Endodermal cell (in vitro differentiated cells): ENCODE data around the gene IMMP2L. TPM values are rescaled to one million over a fixed set of nuclear protein-coding genes. Genes with fewer than 3 reads are reported as not detected.

Experiments
- DNase-seq: peaks from one replicate; pipeline ENCODE4 v3.0.0-alpha.2; 2017
- H3K27ac ChIP-seq: 2 replicates; pipeline ENCODE4 v1.5.1; 2013; ENCODE audit warnings: mild to moderate bottlenecking, low read depth, low read length, moderate library complexity
- H3K27me3 ChIP-seq: 2 replicates; pipeline ENCODE4 v1.6.1; 2013; ENCODE audit warnings: mild to moderate bottlenecking, low read length, moderate library complexity; ENCODE audit not compliant: insufficient read depth, control insufficient read depth, poor library complexity, severe bottlenecking
- H3K36me3 ChIP-seq: 2 replicates; pipeline ENCODE4 v1.7.0; 2013; ENCODE audit warnings: mild to moderate bottlenecking, low read length, moderate library complexity; ENCODE audit not compliant: control insufficient read depth, insufficient read depth
- H3K4me1 ChIP-seq: one replicate; pipeline ENCODE4 v1.7.0; 2013; ENCODE audit warnings: low read length; ENCODE audit not compliant: control insufficient read depth, insufficient read depth
- H3K4me3 ChIP-seq: 2 replicates; pipeline ENCODE4 v1.5.1; 2013; ENCODE audit warnings: mild to moderate bottlenecking, low read length, moderate library complexity
- H3K9ac ChIP-seq: 2 replicates; pipeline ENCODE4 v1.6.1; 2013; ENCODE audit warnings: mild to moderate bottlenecking, low read length, moderate library complexity; ENCODE audit not compliant: poor library complexity, severe bottlenecking; ENCODE audit errors: extremely low read depth
- H3K9me3 ChIP-seq: 2 replicates; pipeline ENCODE4 v1.6.1; 2013; ENCODE audit warnings: mild to moderate bottlenecking, low read length, moderate library complexity; ENCODE audit not compliant: control insufficient read depth
- H3K27ac Mint-ChIP-seq: 2 replicates; pipeline ENCODE4 v1.8.0; 2020; ENCODE audit warnings: mixed read lengths
- H3K27me3 Mint-ChIP-seq: 2 replicates; pipeline ENCODE4 v1.8.0; 2021; ENCODE audit warnings: mild to moderate bottlenecking, mixed read lengths; ENCODE audit not compliant: insufficient read depth
- H3K36me3 Mint-ChIP-seq: 2 replicates; pipeline ENCODE4 v1.8.0; 2020; ENCODE audit warnings: low read depth, mixed read lengths
- H3K4me1 Mint-ChIP-seq: 2 replicates; pipeline ENCODE4 v1.8.0; 2020; ENCODE audit warnings: mixed read lengths
- H3K4me3 Mint-ChIP-seq: 2 replicates; pipeline ENCODE4 v1.8.0; 2020; ENCODE audit warnings: mild to moderate bottlenecking, moderate library complexity, mixed read lengths
- H3K9me3 Mint-ChIP-seq: 2 replicates; pipeline ENCODE4 v1.8.0; 2020; ENCODE audit warnings: mild to moderate bottlenecking, mixed read lengths
- WGBS, 2 experiments: methylation state at CpG; one replicate each; pipeline versions ENCODE4 v1.1.5 to v1.1.7; 2013; ENCODE audit warnings: missing lambda C conversion rate in 2 of 2, mixed read lengths in 1 of 2; ENCODE audit not compliant: insufficient coverage in 1 of 2, insufficient read length in 1 of 2; 5-methylcytosine and 5-hydroxymethylcytosine counted together
- total RNA-seq, 2 donors: library from RNA; stranded (reverse); fragmentation: NEBNext Ultra II Directional in 1 of 2; extraction: Animal tissue kit (Norgen Biotek cat#: 25700) in 1 of 2; gene quantifications; 2 replicates in 1 of 2; 3 replicates in 1 of 2; pipeline ENCODE4 v1.2.1, GENCODE V29; 2021
- TF ChIP-seq, protein P1 (sequence below): fragments of 200-600 bp; sonication (generic); conservative IDR thresholded peaks from 2 replicates; pipeline ENCODE4 v1.5.0; 2021; ENCODE audit warnings: antibody characterized with exemption, mild to moderate bottlenecking

The IMMP2L gene
- total RNA-seq, 2 donors from 2014 or later: 17.7 to 19.4 TPM

- Histone ChIP-seq H3K9ac (no peak overlapping the region), H3K4me1 (peaks cover 10% of the 10 kb centered on the region), H3K36me3 (no peaks in the 10 kb centered on the region), H3K9me3 (no peaks in the 10 kb centered on the region), H3K4me3 (no peak overlapping the region), H3K27ac (no peak overlapping the region), H3K27me3 (no peaks in the 10 kb centered on the region)
- Mint-ChIP-seq H3K36me3 (no peaks in the 10 kb centered on the region), H3K27me3 (no peaks in the 10 kb centered on the region), H3K4me1 (peaks cover 27% of the 10 kb centered on the region), H3K27ac (no peak overlapping the region), H3K9me3 (no peaks in the 10 kb centered on the region), H3K4me3 (no peak overlapping the region)
- TF ChIP-seq, protein P1, sequence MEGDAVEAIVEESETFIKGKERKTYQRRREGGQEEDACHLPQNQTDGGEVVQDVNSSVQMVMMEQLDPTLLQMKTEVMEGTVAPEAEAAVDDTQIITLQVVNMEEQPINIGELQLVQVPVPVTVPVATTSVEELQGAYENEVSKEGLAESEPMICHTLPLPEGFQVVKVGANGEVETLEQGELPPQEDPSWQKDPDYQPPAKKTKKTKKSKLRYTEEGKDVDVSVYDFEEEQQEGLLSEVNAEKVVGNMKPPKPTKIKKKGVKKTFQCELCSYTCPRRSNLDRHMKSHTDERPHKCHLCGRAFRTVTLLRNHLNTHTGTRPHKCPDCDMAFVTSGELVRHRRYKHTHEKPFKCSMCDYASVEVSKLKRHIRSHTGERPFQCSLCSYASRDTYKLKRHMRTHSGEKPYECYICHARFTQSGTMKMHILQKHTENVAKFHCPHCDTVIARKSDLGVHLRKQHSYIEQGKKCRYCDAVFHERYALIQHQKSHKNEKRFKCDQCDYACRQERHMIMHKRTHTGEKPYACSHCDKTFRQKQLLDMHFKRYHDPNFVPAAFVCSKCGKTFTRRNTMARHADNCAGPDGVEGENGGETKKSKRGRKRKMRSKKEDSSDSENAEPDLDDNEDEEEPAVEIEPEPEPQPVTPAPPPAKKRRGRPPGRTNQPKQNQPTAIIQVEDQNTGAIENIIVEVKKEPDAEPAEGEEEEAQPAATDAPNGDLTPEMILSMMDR: no peak
- 90 to 94% methylated on average over 3 to 4 of the region's 4 CpGs for WGBS, 2 experiments
- no peak for DNase-seq
These were observed 803.2 kb downstream of the IMMP2L start for GRCh38 chr7:110759069-110759468.

DNA sequence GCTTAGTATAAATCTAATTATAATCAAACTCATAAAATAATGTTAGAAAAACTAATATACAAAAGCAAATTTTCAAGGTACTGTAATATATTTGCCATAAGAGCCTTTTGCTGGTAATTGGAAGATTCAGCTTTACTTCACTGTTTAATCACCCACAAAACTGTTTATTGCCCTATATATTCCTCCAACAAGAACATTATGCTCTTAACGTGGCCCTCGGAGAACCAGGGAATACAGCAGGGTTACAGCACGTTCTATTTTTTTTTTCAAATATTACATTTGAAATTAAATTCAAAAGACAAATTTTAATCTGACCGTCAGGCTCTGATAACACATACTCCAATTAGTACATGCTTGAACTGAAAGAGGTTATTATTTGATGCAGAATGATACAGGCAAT is 807.6 kb downstream of the IMMP2L start:
- Histone ChIP-seq H3K4me1 (no peaks in the 10 kb centered on the region), H3K27ac (no peak overlapping the region), H3K9me3 (no peaks in the 10 kb centered on the region), H3K36me3 (no peaks in the 10 kb centered on the region), H3K4me3 (no peak overlapping the region), H3K27me3 (no peaks in the 10 kb centered on the region), H3K9ac (no peak overlapping the region)
- Mint-ChIP-seq H3K4me3 (no peak overlapping the region), H3K27ac (no peak overlapping the region), H3K9me3 (no peaks in the 10 kb centered on the region), H3K4me1 (peaks cover 1% of the 10 kb centered on the region), H3K27me3 (no peaks in the 10 kb centered on the region), H3K36me3 (no peaks in the 10 kb centered on the region)
- WGBS, 2 experiments: 94 to 100% methylated on average over 2 to 4 of the region's 4 CpGs
- TF ChIP-seq, protein P1: no peak
- DNase-seq: no peak

- H3K9me3 ChIP-seq: no peaks in the 10 kb centered on the region
- no peaks in the 10 kb centered on the region for H3K36me3 Mint-ChIP-seq
These were observed 811.2 kb downstream of the IMMP2L start for GRCh38 chr7:110750931-110751605.

More at GRCh38 chr7:110750931-110751605, 811.2 kb downstream of the IMMP2L start:
- TF ChIP-seq, protein P1: no peak
- Mint-ChIP-seq H3K9me3 (peaks cover 24% of the 10 kb centered on the region), H3K27ac (peak overlapping the region; percentile 62), H3K27me3 (no peaks in the 10 kb centered on the region), H3K4me3 (no peak overlapping the region), H3K4me1 (no peaks in the 10 kb centered on the region)
- H3K9ac ChIP-seq: no peak overlapping the region
- DNase-seq: no peak
- no peak overlapping the region for H3K27ac ChIP-seq
- H3K4me1 ChIP-seq: no peaks in the 10 kb centered on the region
- H3K36me3 ChIP-seq: no peaks in the 10 kb centered on the region
- no peak overlapping the region for H3K4me3 ChIP-seq
- 90 to 97% methylated on average over 2 to 3 of the region's 3 CpGs for WGBS, 2 experiments
- no peaks in the 10 kb centered on the region for H3K27me3 ChIP-seq
